Suprapubic skin (tissue), 4 donors: ENCODE measurements around the gene PDE7B. TPM values are rescaled to one million over a fixed set of nuclear protein-coding genes. Genes with fewer than 3 reads are reported as not detected.

Experiments
- DNase-seq, 2 donors: peaks; one replicate each; pipeline ENCODE4 v3.0.0-alpha.2; 2019; ENCODE audit warnings: low spot score in 2 of 2
- H3K27ac ChIP-seq: fragments of 200-600 bp; sonication (generic); one replicate; pipeline ENCODE4 v1.5.1; 2019
- H3K27me3 ChIP-seq: fragments of 200-600 bp; sonication (generic); one replicate; pipeline ENCODE4 v1.5.1; 2019
- H3K36me3 ChIP-seq: fragments of 200-600 bp; sonication (generic); one replicate; pipeline ENCODE4 v1.5.1; 2019
- H3K4me1 ChIP-seq: fragments of 200-600 bp; sonication (generic); one replicate; pipeline ENCODE4 v1.5.1; 2019
- H3K4me3 ChIP-seq: fragments of 200-600 bp; sonication (generic); one replicate; pipeline ENCODE4 v1.5.1; 2019; ENCODE audit warnings: mild to moderate bottlenecking
- H3K9me3 ChIP-seq: fragments of 200-600 bp; sonication (generic); one replicate; pipeline ENCODE4 v1.5.1; 2019
- CTCF ChIP-seq, 2 donors: fragments of 200-600 bp in 1 of 2; fragments of 450-650 bp in 1 of 2; sonication (generic) in 1 of 2; IDR thresholded peaks; one replicate each; pipeline ENCODE4 v1.5.1; 2016 to 2019; ENCODE audit warnings: antibody characterized with exemption in 2 of 2, mild to moderate bottlenecking in 1 of 2, moderate library complexity in 1 of 2
- EP300 ChIP-seq: sonication (generic); formaldehyde crosslinking; IDR thresholded peaks from one replicate; pipeline ENCODE4 v1.6.1; 2017; ENCODE audit warnings: antibody characterized with exemption
- POLR2A ChIP-seq, 2 donors: fragments of 450-650 bp; IDR thresholded peaks; one replicate each; pipeline ENCODE4 v1.6.1; 2017; ENCODE audit warnings: antibody characterized with exemption in 2 of 2, mild to moderate bottlenecking in 2 of 2, moderate library complexity in 2 of 2
- POLR2AphosphoS5 ChIP-seq, 3 donors: sonication (generic); formaldehyde crosslinking; IDR thresholded peaks; one replicate each; pipeline ENCODE4 v1.6.1; 2017; ENCODE audit warnings: antibody characterized with exemption in 3 of 3
- WGBS: methylation state at CpG from one replicate; pipeline ENCODE4 v1.1.5; 2018; 5-methylcytosine and 5-hydroxymethylcytosine counted together
- total RNA-seq, 4 donors: library from RNA; depleted of rRNA; stranded (reverse); fragments of >200 nt; gene quantifications; one replicate each; pipeline ENCODE4 v1.1.0, GENCODE V29; 2016

Gene PDE7B
- total RNA-seq, 4 donors from 2014 or later = 0.26 to 1.2 (median 0.62) TPM

DNA sequence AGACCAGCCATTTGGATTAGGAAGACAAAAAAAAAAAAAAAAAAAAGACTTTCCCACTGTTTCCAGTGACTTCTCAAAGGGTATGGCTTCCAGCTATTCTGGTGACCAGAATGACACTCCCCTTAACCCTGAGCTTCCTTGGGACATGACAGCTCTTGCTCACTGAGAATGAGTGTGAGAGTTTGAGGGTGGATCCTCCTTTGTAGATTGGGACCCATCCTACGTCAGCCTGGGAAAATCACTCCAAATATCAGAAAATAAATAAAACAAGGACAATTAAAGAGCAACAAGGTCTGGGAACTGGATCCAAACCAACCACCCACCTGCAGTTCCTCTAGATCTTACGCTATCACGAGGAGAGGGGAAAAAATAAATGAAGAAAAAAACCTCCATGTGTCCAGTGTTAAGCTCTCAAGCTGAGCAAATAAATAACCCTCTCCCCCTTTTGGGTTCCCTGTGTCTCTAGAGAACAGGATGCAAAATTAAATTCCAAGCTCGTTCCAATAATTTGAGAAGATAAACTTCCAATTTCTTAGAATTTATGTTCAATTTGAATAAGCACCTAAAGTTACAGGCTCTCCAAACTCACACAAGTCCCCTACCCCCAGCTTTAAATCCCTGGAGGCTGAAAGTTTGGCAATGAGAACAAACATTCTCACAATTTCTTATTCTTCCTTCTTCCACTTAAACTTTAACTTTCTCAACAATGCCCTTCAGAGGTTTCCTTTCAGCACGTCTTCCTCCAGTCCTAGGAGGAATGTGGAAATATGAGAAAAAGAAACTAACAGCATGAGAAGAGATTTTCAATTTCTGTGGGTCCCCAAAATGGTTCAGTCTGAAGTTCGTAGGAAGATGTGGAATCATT, 228.4 kb downstream of the PDE7B start:
- Histone ChIP-seq H3K27me3 (no peaks in the 10 kb centered on the region), H3K4me3 (no peak overlapping the region), H3K4me1 (no peaks in the 10 kb centered on the region), H3K36me3 (no peaks in the 10 kb centered on the region), H3K27ac (no peak overlapping the region), H3K9me3 (no peaks in the 10 kb centered on the region)
- no peak for DNase-seq
- TF ChIP-seq CTCF (IDR thresholded peaks at IDR 0.05) (no peak), POLR2A (IDR thresholded peaks at IDR 0.05) (no peak), EP300 (no peak), POLR2AphosphoS5 (IDR thresholded peaks at IDR 0.05) (no peak)
- 80% methylated on average over 6 of the region's 6 CpGs for WGBS

- TF ChIP-seq EP300 = no peak
- no peak for TF ChIP-seq POLR2AphosphoS5 (IDR thresholded peaks at IDR 0.05)
- no peak for TF ChIP-seq POLR2A (IDR thresholded peaks at IDR 0.05)
- no peak for TF ChIP-seq CTCF (IDR thresholded peaks at IDR 0.05)
- H3K9me3 ChIP-seq = no peaks in the 10 kb centered on the region
- H3K4me3 ChIP-seq = no peak overlapping the region
- no peaks in the 10 kb centered on the region for H3K4me1 ChIP-seq
- no peak for DNase-seq
- H3K27me3 ChIP-seq = no peaks in the 10 kb centered on the region
- H3K36me3 ChIP-seq = no peaks in the 10 kb centered on the region
- H3K27ac ChIP-seq = no peak overlapping the region
Observed at GRCh38 chr6:136083540-136083939, 232.0 kb downstream of the PDE7B start.

DNA sequence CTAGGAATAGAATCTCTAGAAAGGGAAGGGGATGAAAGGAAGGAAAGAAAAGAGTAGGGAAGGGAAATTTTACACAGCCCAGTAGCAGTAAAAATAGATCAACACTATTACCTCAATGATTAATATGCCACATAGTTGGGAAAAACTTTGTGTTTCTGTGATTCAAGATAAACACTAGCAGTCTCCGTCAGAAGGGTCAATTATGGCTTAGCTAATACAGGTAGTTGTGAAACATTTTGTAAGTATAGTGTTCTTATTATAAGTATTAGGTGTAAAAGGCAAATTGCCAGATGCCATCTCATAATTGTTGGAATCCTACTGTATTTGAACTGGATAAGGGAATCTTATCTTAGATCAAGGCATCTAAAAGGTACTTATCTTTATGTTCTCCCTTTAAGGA, 232.9 kb downstream of the PDE7B start:
- WGBS = 100% methylated on average over 1 of the region's 1 CpG
- Histone ChIP-seq H3K27me3 (no peaks in the 10 kb centered on the region), H3K4me1 (no peaks in the 10 kb centered on the region), H3K9me3 (no peaks in the 10 kb centered on the region), H3K4me3 (no peak overlapping the region), H3K36me3 (no peaks in the 10 kb centered on the region), H3K27ac (no peak overlapping the region)
- DNase-seq = no peak
- no peak for TF ChIP-seq CTCF (IDR thresholded peaks at IDR 0.05)
- no peak for TF ChIP-seq POLR2A (IDR thresholded peaks at IDR 0.05)
- no peak for TF ChIP-seq POLR2AphosphoS5 (IDR thresholded peaks at IDR 0.05)
- TF ChIP-seq EP300 = no peak

GRCh38 chr6:136085370-136086115, 234.0 kb downstream of the PDE7B start:
- Histone ChIP-seq H3K36me3 (no peaks in the 10 kb centered on the region), H3K4me3 (no peak overlapping the region), H3K27ac (no peak overlapping the region), H3K27me3 (no peaks in the 10 kb centered on the region), H3K4me1 (no peaks in the 10 kb centered on the region), H3K9me3 (no peaks in the 10 kb centered on the region)
- WGBS = 86% methylated on average over 6 of the region's 6 CpGs
- TF ChIP-seq CTCF (IDR thresholded peaks at IDR 0.05) (no peak), EP300 (no peak), POLR2AphosphoS5 (IDR thresholded peaks at IDR 0.05) (no peak), POLR2A (IDR thresholded peaks at IDR 0.05) (no peak)
- DNase-seq = no peak

DNA sequence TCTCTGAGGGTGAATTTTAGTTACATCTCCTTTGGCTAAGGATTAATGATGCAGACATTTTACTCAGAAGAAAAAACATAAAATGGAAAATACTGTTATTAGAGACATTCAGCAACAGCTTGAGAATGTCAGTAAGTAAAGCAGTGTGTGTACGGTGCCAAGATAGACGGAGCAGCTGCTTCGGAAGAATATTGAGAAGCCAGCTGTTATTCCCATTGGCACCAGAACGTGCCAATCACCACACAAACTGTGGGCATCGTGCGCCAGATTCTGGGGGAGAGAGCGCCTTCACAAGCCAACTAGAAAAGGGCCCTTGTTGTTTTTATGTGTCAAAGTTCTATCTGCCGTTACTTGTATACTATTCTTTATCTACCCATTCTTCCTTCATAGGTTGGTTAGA, 235.2 kb downstream of the PDE7B start:
- Histone ChIP-seq H3K4me1 (no peaks in the 10 kb centered on the region), H3K4me3 (no peak overlapping the region), H3K9me3 (no peaks in the 10 kb centered on the region), H3K36me3 (no peaks in the 10 kb centered on the region), H3K27me3 (no peaks in the 10 kb centered on the region), H3K27ac (no peak overlapping the region)
- DNase-seq = no peak
- TF ChIP-seq CTCF (IDR thresholded peaks at IDR 0.05) = no peak
- TF ChIP-seq EP300 = no peak
- TF ChIP-seq POLR2A (IDR thresholded peaks at IDR 0.05) = no peak
- TF ChIP-seq POLR2AphosphoS5 (IDR thresholded peaks at IDR 0.05) = no peak
- 91% methylated on average over 8 of the region's 8 CpGs for WGBS
